T-helper 9 cell (primary cell): ENCODE measurements around the gene HOXB4.

ENCODE experiments used
- DNase-seq: peaks from one replicate; pipeline ENCODE4 v3.0.0-alpha.2; 2020

Gene HOXB4

DNA sequence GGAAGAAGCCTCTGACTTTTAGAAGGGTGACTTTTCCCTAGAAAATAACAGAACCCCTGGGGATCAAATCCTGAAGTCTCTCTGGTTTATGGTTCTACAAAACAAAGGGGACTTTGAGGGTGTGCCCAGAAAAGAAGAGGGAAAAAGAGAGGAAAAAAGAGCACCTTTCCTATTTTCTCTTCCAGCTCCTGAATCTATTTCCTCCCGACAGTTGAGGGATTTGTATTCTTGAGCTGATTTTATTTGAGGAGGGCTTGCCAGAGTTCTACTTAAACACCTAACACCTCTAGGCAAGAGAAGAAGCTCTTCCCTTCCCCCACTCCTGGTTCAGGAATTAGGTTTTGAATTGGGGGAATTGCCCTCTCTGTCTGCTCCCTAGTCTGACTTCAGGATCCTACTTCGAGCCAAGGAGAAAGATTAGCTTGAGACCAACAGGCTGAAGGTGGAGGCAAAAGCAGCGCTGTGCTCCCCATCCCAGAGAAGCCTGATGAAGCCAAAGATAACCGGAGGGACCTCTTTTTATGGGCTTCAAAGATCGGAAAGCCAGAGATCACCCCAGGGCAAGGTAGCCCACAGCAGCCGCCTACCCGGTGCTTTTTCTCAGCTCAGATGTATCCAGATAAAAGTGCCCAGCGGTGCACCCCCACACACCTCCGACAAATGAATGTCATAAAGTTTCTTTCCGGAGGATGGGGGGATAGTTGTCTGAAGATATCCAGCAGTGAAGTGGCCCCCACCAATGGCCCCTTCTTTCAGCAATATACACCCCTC is 11.1 kb upstream of the HOXB4 start:
- no peak for DNase-seq

GRCh38 chr17:48588528-48588927 is 10.4 kb upstream of the HOXB4 start:
- no peak for DNase-seq

DNA sequence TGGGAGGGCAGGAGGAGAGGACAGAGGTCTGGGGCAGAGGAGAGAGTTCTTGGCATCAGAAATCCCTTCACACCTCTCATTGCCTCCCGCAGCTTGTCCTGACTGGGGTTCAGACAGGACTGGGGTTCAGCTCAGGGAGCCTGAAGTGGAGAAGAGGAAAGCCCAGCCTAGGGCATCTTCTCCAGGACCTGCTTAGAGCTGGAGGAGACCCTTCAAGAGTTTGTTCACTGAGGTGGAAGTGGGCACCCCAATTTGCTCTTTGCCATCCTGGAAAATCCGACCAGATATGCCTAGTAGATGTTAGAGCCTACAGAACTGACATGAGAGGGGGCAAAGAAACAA is 9.9 kb upstream of the HOXB4 start:
- DNase-seq = no peak

DNA sequence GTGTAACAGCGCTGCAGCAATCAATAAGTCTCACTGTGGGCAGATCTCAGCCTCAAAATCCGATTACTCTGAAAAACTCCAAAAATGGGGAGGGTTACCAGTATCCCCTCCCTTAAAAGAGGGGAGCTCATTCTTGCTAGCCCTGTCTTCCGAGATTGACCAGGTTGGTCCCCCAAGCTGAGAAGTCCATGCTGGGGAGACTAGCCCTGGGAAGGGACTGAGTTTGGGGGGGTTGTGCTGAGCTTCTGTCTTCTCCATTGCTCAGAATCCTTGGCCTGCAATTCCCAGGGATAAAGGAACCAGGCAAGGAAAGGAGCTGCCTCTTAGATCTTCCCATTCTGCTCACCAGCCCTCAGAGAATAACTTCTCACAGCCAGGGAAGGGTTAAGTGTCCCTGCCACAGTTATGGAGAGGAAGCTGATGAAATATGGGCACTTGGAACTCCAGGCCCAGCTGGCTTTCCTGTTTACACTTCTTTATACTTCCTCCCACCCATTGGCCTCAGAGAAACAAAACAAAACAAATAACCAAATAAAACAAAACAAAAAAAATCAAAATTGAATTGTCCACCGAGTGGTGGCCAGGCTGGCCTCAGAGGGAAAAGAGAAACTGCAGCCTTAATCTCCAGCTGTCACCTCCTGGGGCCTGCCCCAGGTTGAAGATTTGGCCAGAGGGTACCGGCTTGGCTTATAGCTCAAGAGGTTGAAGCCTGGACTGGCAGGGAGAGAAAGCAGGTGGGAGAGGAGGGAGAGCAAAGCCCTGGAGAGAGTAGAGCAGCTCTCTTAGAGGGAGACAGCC is 9.3 kb upstream of the HOXB4 start:
- no peak for DNase-seq

GRCh38 chr17:48586355-48587258 is 8.5 kb upstream of the HOXB4 start:
- DNase-seq = no peak

DNA sequence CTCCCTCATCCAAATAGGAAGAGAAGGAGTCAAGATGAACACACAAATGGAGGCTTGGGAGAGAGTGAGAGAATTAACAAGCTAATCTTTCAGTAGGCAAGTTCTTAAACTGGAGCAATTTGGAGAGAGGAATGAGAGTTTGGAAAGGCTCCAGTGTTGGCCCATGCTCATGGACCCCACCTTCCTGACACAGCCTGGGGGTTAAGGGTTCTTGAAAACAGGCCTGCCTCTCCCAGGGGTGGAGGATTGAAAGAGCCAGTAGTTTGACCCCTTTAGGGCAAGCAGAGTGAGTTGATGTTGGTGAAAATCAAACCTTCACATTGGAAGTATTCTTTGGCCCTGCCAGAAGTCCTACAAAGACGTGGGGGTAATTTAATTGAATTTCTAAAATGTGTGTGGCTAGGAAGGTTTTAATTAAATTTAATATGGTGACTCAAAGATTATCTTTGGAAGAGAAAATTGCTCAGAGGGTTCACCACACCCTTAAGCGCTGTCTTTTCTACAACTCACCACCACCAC is 6.1 kb upstream of the HOXB4 start:
- DNase-seq = no peak

GRCh38 chr17:48583708-48584222 is 5.6 kb upstream of the HOXB4 start:
- DNase-seq = no peak

- DNase-seq = no peak
Measured at GRCh38 chr17:48582750-48583069, 4.6 kb upstream of the HOXB4 start.

- no peak for DNase-seq
Measured at GRCh38 chr17:48579760-48580554, 1.8 kb upstream of the HOXB4 start.

DNA sequence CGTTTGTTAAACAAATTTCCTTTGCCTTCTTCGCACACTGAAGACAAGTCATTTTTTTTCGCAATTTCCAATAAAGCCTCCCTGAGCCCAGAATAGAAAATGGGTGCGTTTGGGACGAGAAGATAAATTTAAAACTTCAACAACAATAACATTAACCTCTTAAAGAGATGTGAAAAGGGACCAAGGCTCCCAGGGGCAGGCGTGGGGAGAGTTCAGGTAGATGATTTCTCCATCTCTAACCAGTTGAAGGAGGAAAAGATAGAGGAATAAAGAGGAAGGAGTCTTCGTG is 1.3 kb upstream of the HOXB4 start:
- no peak for DNase-seq

GRCh38 chr17:48578616-48579470 is 693 bp upstream of the HOXB4 start:
- no peak for DNase-seq

DNA sequence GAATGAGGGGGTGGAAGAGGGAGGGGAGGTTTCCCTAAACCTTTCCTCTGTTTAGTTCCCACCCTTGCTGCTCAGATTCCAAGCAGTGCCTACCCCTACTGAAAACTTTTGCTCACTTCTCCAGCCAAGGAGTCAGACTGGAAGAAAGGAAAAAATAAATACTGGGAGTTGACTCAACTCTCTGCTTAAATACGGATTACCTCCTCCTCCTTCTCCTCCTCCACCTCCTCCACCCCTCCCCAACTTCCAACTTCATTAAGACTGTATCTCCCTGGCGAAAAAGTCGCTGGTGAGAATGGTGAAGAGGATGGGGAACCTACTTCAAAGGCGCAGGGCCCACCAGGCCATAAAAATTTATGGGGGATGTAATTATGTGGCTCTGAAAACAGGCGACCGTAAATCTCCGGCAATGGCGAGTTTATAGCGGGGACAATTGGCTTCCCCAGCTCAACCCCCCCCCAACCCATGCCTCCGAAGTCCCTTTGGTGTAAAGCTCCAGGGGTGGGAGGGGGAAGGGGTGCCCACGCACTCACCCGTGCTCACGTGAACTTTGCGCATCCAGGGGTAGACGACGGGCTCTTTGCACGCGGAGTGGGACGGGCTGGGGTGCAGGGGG is 712 bp downstream of the HOXB4 start:
- DNase-seq = no peak

DNA sequence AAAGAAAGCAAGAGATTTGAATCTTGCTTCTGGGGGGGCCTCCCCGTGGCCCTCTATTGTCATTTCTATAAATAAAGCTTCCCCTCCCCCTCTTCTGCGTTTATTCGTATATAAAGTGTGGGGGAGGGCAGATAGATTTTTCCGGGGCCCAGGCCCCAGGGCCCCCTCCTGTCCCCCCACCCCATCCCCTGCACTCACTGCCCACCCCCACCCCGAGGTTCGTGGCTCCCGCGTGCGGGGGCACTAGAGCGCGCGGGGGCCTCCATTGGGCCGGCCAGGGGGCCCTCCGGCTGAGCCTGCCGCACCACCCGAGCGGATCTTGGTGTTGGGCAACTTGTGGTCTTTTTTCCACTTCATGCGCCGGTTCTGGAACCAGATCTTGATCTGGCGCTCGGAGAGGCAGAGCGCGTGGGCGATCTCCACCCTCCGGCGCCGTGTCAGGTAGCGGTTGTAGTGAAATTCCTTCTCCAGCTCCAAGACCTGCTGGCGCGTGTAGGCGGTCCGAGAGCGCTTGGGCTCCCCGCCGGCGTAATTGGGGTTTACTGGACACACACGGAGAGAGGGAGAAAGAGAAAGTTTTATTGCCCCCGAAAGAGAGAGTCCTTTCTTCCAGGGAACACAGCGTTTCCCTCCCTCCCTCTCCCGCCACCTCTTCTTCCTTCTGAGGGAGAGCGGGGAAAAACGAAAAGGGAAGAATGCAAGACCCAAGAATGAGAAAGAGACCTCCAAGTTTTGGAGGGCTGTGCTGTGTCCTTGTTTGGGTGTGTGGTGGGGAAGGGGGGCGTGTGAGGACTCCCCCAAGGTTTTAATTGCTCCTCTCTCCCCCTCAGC is 1.5 kb downstream of the HOXB4 start:
- no peak for DNase-seq

DNA sequence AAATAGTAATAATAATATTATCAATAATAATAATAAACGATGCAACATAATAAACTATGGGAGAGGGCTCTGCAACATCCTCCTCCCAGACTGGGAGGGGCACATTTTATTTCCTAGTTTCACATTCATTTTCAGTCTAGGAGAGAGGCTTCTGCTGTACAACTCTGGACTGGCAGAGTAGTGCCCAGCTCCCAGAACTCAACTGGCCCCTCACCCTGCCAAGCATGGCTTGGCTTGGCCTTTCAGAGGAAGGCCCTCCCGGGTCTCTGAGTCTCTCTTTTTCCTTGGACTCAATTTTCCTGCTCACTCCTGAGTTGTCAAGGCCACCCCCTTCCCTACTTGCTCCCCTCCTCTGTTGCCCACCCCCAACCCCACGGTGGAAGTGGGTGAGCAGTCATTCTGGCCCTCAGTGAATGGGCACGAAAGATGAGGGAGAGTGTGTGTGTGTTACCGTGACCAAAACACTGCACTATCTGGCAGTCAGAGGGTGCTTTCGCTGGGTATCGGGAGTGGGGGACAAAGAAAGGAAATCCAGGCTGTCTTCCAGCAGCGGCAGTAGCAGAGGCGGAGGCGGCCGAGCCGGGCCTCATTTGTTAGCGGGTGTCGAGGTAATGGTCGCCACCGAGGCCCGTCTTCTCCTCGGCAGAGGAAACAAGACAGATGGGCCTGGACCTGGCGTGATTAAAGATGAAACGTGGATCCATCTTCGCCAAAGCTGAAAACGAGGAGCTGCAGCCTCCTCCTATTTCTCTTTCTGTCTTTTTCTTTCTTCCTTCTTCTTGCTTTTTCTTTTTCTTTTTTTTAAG is 2.3 kb downstream of the HOXB4 start:
- DNase-seq = no peak

DNA sequence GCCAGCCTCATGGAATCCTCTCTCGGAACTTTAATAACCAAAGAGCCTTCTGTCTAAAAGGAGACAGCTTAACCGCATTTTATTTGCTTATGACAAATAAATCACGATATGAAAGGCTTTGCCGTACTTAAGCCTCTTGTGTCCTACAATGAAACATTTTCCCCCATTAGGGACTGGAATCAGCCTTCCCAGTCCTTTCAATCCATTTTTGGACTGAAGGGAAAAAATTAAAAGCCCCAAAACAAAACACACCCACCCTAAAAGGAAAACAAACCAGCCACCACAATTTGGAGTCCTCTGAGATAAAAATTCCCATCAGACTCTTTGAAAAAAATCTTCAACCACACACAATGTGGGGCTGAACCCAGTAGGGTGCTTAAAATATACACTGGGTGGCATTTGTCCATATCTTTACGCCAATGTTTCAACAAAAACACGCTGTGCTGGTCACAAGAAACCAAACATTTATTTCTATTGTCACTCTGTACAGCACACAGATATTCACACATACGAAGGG is 3.0 kb downstream of the HOXB4 start:
- no peak for DNase-seq

- no peak for DNase-seq
Measured at GRCh38 chr17:48574505-48575065, 3.6 kb downstream of the HOXB4 start.

DNA sequence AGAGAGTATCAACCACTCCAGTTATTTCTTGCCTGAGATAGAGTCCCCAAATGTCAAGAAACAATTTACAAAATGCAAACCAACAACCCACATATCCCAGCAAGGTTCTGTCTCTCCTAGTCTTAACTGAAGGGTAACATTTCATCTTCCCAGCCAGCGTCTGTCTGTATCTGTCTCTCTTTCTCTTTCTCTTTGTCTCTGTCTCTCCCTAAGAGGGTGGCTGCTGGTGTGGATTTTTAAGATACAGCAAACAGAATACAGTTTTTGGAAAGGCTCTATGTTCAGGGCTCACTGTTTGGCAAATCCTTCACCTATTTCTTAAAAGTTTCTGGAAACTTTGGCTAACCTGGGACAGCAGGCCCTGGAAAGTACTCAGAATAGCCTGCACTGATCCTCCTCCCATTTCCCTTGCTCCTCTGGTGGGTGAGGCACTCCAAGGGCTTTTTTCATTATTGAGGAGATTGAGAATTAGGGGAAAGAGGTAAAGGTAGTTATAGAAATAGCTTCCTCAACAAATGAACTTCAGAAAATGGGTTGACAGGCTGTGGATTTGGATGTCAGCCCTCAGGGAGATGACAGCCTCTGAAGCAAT is 6.2 kb downstream of the HOXB4 start:
- DNase-seq = no peak
